Measurements from ENCODE around the gene CYP2E1.
"Not testable (repeated sequence)": the region's sequence is repeated elsewhere in the genome, so short reads cannot be mapped to it uniquely, and the experiment has no call there.

CYP2E1 gene

DNA sequence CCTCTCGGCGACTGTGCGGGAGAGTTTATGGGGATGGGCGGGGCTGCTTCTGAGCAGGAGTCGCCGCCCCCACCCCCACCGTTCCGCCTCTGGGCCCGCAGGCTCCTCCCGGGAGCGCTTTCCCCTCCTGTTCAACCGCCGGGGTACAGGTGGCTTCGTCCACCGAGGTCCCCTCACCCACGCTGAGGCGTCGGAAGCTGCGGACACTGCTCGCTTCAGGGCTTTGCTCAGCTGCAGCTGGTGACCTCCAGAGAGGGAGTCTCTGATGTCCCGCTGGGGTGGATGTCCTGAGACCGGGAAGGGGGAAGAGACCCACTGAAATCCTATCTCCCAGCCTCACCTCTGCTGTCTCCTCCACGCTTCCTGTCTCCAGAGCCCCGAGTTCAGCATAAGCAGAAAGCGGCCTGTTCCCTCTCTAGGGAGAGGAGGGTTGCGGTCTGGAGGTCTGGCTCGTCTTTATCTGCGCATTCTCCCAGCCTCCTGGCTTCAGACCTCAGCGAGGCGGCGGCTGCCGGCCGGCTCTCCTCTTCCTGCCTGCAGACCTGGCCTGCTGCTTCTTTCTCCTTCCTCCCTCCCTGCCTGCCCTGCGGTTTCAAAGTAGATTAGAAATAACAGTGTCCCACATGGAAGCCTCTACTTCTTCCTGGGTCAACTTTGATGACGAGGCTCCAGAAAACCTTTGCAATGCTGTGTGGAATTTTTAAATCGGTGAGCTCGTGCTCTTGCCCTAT lies 1.8 kb downstream of the CYP2E1 start:
- FAIRE-seq: no peak

DNA sequence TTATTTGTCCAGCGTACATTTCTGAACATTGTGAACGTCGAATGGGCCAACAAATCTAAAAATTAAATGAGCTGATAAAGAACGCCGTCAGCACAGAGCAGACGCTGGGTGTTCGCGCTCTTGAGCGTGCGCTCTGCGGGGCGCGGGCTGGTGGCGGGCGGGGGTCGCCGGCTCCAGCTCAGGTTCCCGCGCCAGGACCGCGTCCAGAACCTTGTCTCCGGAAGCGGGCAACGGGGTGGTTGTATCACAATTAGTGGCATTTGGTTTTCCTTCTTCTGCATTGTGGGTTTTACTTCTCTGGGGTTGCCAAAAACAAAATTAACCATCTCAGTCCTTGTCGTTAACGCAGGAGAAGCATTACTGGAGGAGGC lies 2.4 kb downstream of the CYP2E1 start:
- no peak for FAIRE-seq

DNA sequence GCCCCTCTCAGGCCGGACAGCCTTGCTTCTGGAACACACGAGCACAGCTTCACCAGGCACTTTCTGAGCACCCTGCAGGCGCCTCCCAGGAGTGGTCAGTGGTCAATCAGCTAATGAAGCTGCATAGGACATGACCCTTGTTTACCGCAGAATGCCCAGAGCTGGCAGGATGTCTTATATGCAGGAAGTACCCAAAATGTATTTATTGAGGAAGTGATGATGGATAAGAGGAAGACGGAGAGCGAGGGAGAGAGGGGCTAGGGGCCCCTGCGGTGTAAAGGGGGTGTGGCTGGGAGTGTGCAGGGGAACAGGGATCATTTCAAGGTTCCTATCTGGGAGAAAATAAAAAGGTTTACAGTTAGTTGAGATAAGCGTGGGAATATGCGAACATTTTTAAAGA lies 3.3 kb downstream of the CYP2E1 start:
- no peak for FAIRE-seq

DNA sequence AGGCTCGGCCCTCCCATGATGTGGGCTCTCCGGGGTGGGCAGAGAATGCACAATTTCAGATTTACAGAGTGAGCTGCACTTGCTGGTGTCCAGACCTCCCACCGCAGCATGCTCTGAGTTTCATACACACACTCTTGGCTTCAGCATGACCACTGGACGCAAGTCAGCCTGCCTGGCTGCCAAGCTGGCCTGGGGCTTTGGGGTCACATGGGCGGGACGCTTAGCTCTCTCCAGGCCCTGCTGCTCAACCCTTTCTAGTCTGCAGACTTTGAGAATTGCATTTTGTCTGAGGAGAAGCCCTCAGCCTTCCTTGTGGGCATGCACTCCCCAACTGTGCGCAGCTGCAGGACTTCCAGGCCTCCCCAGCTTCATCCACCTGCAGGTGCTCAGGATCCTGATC lies 5.7 kb downstream of the CYP2E1 start:
- no peak for FAIRE-seq

DNA sequence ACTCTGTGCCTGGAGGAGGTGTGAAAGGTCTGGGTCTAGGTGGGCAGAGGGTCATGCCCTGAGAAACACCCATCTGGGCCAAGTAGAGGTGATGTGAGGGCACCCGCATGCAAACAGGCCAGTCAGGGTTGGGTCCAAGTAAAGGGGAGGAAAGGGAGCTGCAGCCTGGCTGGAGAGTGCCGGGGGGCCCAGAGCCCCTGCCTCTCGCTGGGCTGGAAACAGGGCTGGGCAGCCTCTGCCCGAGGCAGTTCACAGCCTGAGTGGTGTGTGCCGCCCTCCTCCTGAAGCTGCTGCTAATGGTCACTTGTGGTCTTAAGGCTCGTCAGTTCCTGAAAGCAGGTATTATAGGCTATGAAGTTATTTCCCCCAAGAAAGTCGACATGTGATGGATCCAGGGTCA lies 7.3 kb downstream of the CYP2E1 start:
- FAIRE-seq: no peak

DNA sequence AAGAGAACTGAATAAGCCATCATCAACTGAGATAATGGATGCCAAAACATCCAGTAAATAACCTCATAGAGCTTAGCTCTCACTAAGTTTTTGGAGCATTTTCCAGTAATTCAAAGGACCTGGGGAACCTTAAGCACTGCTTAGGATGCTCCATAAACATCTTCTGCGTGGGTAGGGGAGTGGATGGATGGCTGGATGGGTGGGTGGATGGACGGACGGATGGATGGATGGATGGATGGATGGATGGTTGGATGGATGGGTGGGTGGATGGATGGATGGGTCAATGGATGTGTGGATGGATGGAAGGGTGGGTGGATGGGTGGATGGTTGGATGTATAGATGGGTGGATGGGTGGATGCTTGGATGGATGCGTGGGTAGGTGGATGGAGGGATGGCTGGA lies 9.0 kb downstream of the CYP2E1 start:
- FAIRE-seq: no peak

DNA sequence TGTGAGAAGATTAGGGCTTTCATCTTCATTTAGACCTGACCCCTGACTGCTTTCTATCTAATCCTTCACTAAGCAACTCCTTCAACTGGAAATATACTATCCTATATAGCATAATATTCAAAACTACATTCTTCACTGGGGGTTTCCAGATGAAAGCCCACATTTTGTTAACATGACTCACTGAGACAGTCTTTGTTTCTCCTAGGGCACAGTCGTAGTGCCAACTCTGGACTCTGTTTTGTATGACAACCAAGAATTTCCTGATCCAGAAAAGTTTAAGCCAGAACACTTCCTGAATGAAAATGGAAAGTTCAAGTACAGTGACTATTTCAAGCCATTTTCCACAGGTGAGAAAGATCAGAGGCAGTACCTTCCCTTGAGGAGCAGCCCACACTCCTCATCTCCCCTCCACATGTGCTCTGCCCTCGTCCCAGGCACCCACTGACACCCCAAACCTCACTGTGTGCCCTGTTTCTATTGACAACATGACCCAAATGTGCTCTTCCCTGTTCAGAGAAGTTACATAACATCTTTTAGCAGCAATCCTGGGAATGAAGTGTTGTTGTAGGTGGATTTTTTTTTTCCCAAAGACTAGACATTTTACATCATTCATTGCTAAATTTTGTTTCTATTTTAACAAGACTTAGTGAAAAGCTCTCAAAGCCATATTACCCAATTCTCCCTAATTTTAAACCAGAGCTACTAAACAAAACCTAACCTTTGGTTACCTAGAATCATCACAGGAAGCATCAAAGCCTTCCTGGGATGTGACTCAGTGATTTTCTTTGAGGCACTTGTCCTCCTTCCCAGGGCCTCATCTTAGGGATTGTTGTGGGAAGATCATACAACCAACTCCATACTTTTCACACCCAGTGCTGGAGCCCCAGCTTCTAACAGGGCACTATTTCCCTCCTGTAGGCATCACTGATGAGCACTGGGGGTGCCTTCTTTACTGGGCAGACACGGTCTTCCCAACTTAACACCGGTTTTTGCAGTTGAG lies 10.7 kb downstream of the CYP2E1 start:
- FAIRE-seq: no peak

DNA sequence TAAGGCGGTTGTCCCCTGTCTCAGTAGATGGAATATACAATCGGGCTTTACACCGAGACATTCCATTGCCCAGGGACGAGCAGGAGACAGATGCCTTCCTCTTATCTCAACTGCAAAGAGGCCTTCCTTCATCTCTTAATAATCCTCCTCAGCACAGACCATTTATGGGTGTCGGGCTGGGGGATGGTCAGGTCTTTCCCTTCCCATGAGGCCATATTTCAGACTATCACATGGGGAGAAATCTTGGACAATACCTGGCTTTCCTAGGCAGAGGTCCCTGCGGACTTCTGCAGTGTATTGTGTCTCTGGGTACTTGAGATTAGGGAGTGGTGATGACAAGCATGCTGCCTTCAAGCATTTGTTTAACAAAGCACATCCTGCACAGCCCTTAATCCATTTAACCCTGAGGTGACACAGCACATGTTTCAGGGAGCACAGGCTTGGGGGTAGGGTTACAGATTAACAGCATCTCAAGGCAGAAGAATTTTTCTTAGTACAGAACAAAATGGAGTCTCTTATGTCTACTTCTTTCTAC lies 14.3 kb downstream of the CYP2E1 start:
- FAIRE-seq: not testable (repeated sequence)

DNA sequence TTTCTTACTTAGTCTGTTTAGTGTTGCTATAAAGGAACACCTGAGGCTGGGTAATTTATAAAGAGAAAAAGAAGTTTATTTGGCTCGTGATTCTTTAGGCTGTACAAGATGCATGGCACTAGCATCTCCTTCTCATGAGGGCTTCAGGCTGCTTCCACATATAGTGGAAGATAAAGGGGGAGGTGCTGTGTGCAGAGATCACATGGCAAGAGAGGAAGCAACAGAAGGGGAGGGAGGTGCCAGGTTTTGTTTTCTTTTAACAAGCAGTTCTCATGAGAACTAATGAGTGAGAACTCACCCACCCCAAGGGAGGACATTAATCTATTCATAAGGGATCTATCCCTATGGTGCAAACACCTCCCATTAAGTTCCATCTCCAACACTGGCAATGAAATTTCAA lies 17.3 kb downstream of the CYP2E1 start:
- FAIRE-seq: no peak

DNA sequence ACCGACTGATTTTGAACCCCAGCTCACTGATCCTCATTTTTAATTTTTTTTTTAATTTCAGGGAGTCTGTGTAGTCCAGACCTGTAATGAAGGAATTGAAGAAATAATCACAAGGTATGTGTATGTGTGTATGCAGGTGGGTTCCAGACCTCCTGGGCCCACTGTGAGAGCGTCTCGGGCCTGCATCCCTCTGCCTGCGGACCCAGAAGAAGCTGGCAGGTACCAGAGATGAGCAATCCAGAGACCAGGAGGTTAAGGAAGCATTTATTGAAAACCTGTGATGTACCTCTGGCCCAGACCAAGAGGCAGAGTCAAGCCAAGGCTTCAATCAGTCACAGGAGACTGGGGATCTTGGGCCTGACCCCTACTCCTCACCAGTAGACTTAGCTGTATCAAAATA lies 27.4 kb downstream of the CYP2E1 start:
- no peak for FAIRE-seq

DNA sequence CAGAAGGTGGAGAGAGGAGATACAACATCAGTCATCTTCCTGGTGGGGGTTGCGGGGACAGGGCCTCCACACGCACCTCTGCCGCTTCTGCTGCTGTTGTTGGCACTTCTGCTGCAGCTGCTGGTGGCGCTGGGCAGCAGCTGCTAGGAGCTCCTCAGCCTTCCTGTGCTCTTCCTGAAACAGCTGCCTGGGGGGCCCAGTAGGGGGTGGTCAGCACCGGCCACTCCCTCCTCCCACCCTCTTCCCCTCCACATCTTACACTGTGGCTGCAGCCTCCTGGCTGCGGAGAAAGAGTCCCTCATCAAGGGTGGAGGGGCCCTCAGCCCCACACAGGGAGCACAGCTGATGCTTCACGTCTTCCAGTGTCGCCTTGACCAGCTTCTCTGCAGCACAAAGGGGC lies 28.4 kb downstream of the CYP2E1 start:
- FAIRE-seq: no peak

DNA sequence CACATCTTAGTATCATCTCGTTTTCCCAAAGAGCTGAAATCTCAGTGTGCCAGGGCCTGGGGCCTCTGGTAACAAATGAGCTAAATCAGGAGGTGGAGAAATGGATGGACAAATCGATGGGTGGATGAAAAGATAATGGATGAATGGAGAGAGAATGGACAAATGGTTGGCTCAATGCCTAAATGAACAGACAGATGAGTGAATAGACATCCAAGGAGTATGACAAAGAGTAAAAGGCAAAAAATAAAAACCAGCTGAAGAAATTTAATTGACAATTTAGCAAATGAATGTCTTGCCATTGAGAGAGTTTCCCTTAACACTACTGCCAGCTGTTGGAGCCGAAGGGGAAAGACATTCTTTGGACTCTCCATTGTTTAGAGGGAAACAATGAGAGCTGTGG lies 30.2 kb downstream of the CYP2E1 start:
- no peak for FAIRE-seq

DNA sequence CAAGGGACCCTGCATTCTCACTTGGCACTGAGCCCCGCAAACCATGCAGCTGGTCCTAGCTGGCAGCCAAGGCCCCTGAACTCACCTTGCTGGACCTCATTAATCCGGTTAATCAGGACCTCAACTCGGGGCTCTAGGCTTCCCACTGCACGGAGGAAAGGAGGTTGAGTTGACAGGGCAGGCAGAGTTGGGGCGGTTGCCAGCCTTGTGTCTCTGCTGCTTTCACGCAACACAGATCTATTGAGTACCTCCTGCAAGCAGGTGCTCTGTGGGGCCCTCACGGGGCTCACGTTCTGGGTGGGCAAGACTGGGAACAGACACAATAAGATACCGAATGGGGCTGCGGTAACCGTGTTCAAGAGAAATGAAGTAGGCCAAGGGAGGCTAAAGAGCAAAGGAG lies 32.1 kb downstream of the CYP2E1 start:
- no peak for FAIRE-seq

DNA sequence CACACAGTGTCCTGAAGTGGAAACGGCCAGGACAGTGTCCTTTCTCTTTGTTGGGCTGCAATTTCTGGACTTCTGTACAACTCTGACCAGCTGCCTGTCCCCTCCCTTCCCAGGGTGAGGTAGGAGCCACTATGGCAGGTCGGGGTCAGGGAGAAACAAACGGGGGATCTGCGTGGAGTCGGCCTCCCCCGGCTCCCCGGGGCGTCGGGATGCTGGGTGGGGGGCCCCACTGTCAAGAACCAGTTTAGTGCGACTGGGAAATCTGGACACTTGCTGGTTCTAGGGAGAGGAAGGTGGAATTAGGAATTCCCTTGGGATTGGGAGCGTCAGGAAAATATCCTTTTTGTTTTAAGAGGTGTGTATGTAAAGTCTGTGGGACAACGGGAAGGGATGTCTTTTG lies 37.7 kb downstream of the CYP2E1 start:
- no peak for FAIRE-seq

DNA sequence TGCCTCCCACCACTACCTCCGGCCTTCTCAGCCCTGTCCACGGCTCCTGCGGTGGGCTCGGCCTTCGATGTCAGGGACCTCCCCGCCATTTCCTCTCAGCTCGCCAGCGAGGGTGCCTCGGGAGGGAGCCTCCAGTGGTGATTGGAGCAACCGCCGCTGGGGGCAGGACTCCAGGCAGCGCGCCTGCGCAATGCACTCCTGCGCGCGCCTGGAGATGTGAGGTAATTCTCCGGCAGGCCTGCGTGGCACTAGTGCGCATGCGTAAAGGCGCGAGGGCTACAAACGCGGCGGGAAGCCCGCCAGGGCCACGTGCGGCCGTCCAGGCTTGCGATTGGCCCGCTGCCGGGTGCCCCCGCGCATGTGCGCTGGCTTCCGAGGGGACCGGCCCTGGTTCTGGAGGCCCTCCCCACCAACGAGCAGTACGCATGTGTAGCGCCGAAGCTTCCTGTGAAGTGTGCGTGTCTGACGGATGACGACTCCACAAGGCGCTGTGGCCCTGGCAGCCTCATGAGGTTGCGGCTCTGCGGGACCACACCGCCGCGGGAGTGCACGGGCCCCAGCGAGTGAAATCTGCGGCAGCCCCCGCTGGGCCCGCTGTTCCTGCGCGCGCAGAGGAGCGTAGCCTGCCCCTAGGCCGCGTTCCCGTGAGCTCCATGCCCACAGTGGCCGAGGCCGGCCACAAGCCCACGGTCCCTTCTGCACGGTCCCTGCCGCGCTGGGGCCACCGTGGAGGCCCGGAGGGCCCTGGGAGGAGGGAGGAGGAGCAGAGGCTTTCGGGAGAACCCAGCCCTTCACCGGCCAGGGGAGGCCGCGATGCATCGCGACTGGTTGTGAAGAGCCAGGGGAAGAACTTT lies 38.5 kb downstream of the CYP2E1 start, which contains the start of gene SYCE1:
Gene SYCE1, minus strand, starts transcription at position 143 of the 854 bp plus-strand sequence. Its CDS starts 54 bp downstream, at position 89.
- FAIRE-seq: no peak

DNA sequence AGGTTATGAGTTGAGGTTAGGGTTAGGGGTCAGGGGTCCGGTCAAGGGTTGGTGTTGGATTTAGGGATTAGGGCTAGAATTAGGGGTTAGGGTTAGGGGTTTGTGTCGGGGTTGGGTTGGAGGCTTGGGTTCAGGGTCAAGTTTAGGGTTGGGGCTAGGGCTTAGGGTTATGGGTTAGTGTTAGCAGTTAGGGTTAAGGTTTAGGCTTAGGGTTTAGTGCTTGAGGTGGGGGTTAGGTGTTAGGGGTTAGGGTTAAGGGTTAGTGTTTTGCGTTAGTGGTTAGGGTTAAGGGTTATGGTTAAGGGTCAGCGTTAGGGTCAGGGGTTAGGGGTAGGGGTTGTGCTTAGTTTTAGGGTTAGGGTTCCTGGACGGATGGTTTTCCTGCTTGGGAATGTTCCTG lies 40.0 kb downstream of the CYP2E1 start:
- FAIRE-seq: no peak

DNA sequence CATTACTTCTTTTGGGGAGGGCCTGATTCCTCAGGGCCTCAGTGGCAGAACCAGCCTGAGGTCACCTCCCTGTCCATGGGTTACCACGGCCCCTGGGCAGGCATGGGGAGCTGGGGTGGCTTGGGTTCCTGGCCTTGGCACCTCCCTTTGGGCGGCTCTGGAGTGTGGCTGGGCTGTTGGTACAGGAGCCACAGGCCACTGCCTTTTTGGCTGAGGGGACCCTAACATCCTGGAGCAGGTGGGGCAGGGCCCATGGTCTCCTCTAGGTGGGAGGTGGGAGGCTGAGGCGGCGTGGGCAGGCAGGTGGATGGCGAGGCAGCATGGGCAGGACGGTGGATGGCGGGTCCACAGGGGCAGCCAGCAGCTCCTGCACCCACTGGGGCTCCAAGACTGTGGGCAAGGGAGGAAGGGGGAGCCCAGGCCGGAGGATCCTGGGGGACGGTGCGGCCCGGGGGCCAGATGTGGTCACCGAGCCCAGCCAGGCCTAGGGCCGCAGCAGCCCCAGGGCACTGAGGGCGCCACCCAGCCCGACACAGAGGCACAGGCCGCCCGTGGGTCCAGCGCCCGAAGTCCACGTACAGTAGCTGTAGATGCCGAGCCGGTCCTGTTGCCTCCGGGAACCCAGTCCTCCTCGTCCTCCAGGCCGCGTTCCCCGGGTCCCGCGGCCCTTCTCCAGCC lies 40.6 kb downstream of the CYP2E1 start:
- no peak for FAIRE-seq

DNA sequence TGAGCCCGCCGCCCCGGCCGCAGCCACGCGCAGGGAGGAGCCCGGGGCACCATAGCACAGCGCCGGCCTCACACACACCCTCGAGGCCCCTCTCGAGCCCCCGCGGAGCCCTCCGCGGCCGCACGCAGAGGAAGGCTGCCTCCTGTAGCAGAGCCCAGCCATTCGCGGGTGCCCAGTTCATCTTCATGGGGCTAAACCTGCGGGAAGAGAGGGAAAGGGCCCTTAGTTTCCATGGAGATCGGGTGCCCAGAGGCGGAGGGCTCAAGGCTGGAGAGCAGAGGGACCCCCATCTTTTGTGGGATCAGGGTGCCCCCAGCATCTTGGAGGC lies 41.1 kb downstream of the CYP2E1 start:
- no peak for FAIRE-seq

DNA sequence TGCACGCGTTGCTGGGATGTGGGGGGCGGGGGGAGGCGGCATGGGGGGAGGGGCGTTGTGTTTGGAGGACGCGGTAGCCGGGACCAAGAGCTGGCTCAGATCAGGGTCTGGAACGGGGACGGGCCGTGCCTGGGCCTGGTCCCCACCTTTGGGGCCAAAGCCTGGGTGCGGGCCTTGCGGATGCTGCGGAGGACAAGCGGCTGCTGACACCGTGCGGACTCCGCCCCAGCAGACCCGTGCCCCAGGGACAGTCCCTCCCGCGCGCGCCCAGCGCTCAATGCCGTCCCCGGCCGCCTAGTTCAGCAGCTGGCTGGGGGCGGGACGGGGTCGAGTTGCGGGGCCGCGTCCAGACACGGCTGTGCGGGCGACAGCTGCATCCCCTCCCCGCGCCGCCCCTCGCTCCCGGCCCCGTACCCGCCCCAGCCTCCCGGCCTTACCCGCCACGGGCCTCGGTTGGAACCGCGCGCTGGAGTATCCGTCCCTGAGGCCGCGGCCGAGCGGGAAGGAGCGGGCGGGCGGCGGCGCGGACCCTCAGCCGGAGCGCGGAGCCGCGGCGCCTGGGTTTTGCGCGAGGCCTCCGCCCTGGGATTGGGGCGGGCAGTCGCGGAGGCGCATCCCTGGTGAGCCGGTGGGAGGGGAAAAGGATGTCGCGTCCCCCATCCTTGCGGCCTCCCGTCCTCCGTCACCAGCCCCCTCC lies 41.8 kb downstream of the CYP2E1 start:
- FAIRE-seq: not testable (repeated sequence)

DNA sequence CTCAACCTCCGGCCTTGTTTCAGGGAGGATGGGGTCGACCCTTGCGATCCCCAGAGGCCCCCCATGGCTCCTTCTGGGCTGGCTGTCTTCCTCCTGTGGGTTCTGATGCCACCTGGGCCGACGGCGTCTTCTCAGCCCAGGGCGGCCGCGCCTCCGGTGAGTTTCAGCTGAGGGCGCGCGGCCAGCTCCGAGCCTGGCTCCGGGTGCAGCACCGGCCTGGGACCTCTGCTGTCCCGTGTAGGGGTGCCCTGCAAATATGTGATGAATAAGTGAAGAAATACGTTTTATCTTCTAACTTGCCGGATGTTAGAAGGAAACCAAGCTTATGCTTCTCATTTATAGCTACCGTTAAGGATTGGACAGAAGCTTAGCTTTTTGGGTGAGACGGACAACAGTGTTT lies 42.6 kb downstream of the CYP2E1 start:
- FAIRE-seq: not testable (repeated sequence)

DNA sequence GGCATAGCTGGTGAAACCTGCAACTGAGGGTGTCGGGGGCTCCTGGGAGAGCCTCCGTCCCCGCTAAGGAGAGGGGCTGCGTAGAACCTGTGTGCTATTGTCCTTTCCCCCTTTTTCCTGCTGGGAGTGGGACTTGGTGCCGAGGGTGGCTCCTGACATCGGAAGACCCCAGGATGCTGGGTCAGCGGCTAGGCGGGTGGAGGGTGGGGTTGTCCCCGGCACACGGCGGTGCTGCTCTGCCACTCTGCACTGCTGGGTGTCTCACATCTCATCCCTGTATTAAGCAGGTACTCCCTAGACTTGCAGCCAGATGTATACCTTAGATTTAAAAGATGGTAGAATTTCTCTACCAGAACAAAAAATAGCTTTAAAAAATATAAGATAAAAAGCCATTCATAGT lies 44.9 kb downstream of the CYP2E1 start:
- not testable (repeated sequence) for FAIRE-seq

DNA sequence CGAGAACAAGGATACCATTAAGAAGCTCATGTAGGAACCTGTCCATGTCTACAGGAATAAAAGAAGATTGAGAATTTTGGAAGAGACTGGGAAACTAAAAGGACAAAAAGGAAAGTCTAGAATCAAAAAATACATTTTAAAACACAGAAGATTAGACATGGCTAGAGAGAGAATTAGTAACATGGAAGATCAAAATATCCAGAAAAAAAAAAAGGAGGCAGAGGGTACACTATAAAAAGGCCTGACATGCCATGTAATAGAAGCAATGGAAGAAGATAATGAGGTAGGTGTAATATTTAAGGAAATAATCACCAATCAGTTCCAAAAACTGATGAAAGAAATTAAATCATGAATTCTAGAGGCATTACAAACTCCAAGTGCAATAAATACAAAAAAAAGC lies 46.3 kb downstream of the CYP2E1 start:
- not testable (repeated sequence) for FAIRE-seq
